CD4-positive, CD25-positive, alpha-beta regulatory T cell (primary cell): ENCODE results near the gene MPPE1. TPM values are rescaled to one million over a fixed set of nuclear protein-coding genes. Genes with fewer than 3 reads are reported as not detected.
"Not testable (repeated sequence)": the region's sequence is repeated elsewhere in the genome, so short reads cannot be mapped to it uniquely, and the experiment has no call there.

Experiments
- ATAC-seq, 2 donors: fragments of 150-1000 bp; cut with Tn5 transposase; one replicate each; pipeline ENCODE4 v1.10.0; 2021; ENCODE audit warnings: low read depth in 2 of 2, moderate number of reproducible peaks in 2 of 2, moderate library complexity in 1 of 2
- DNase-seq, 3 donors: peaks; one replicate each; pipeline versions ENCODE4 v3.0.0 to v3.0.0-alpha.2; 2012 to 2022; ENCODE audit warnings: mixed read lengths in 1 of 3
- H3K27ac ChIP-seq: one replicate; pipeline ENCODE4 v1.7.0; 2013; ENCODE audit warnings: mild to moderate bottlenecking, low read length; ENCODE audit not compliant: insufficient read depth, poor library complexity, severe bottlenecking
- H3K27me3 ChIP-seq: one replicate; pipeline ENCODE4 v1.7.0; 2013; ENCODE audit warnings: low read length; ENCODE audit not compliant: control insufficient read depth, insufficient read depth
- H3K36me3 ChIP-seq: one replicate; pipeline ENCODE4 v1.7.0; 2013; ENCODE audit warnings: mild to moderate bottlenecking, low read length, moderate library complexity; ENCODE audit not compliant: control insufficient read depth, insufficient read depth
- H3K4me1 ChIP-seq: 2 replicates; pipeline ENCODE4 v1.7.0; 2013; ENCODE audit warnings: mild to moderate bottlenecking, low read length; ENCODE audit not compliant: insufficient read depth, control insufficient read depth, poor library complexity, severe bottlenecking
- H3K4me3 ChIP-seq: one replicate; pipeline ENCODE4 v1.7.0; 2013; ENCODE audit warnings: low read depth, mild to moderate bottlenecking, low read length, moderate library complexity
- H3K9me3 ChIP-seq, 2 experiments: 1 replicate in 1 of 2; 2 replicates in 1 of 2; pipeline ENCODE4 v1.7.0; 2013; ENCODE audit warnings: low read length in 2 of 2, mild to moderate bottlenecking in 1 of 2, moderate library complexity in 1 of 2; ENCODE audit not compliant: control insufficient read depth in 2 of 2
- H3K27ac Mint-ChIP-seq, 3 donors: one replicate each; pipeline ENCODE4 v1.8.0; 2020 to 2022; ENCODE audit warnings: mild to moderate bottlenecking in 3 of 3, mixed read lengths in 3 of 3, moderate library complexity in 2 of 3
- H3K27me3 Mint-ChIP-seq: one replicate; pipeline ENCODE4 v1.8.0; 2022; ENCODE audit warnings: mild to moderate bottlenecking, mixed read lengths
- H3K36me3 Mint-ChIP-seq: one replicate; pipeline ENCODE4 v1.8.0; 2020; ENCODE audit warnings: mixed read lengths
- H3K4me1 Mint-ChIP-seq, 4 donors: one replicate each; pipeline ENCODE4 v1.8.0; 2020 to 2022; ENCODE audit warnings: mixed read lengths in 4 of 4, mild to moderate bottlenecking in 1 of 4
- H3K4me3 Mint-ChIP-seq, 4 donors: one replicate each; pipeline ENCODE4 v1.8.0; 2020 to 2022; ENCODE audit warnings: mild to moderate bottlenecking in 4 of 4, mixed read lengths in 4 of 4, moderate library complexity in 3 of 4
- H3K9me3 Mint-ChIP-seq, 7 donors: one replicate each; pipeline ENCODE4 v1.8.0; 2020 to 2022; ENCODE audit warnings: mixed read lengths in 7 of 7, mild to moderate bottlenecking in 3 of 7, moderate library complexity in 2 of 7
- polyA plus RNA-seq, 4 donors: library from polyadenylated mRNA; unstranded; fragments of 300-500 nt; fragmentation: Illumina TruSeq; gene quantifications; one replicate each; pipeline ENCODE4 v1.2.3, GENCODE V29; 2021
- total RNA-seq: library from RNA; stranded (reverse); gene quantifications from one replicate; pipeline ENCODE4 v1.2.3, GENCODE V29; 2022

Gene MPPE1
- total and polyA plus RNA-seq, 5 donors from 2014 or later, result 40.9 to 97.4 (median 59.6) TPM

GRCh38 chr18:11948852-11949523 is 40.9 kb upstream of the MPPE1 start:
- H3K27ac Mint-ChIP-seq, result peak overlapping the region in 1 of 3 donors; percentile 32
- H3K4me3 ChIP-seq, result no peak overlapping the region
- peaks cover 0 to 1% (median 0%) of the 10 kb centered on the region in 7 donors for H3K9me3 Mint-ChIP-seq

GRCh38 chr18:11947214-11948191 is 39.4 kb upstream of the MPPE1 start:
- Histone ChIP-seq H3K27me3 (no peaks in the 10 kb centered on the region), H3K27ac (no peak overlapping the region), H3K4me1 (peaks cover 12% of the 10 kb centered on the region), H3K4me3 (peak overlapping the region; percentile 66), H3K9me3 (no peaks in the 10 kb centered on the region), H3K36me3 (no peaks in the 10 kb centered on the region)
- Mint-ChIP-seq H3K27me3 (peaks cover 5% of the 10 kb centered on the region), H3K36me3 (no peaks in the 10 kb centered on the region), H3K9me3 (peaks cover 0 to 1% (median 0%) of the 10 kb centered on the region in 7 donors), H3K27ac (peak overlapping the region; percentile 86 to 89 (median 87)), H3K4me3 (peak overlapping the region; percentile 80 to 90 (median 84)), H3K4me1 (peaks cover 4 to 14% (median 5%) of the 10 kb centered on the region in 4 donors)
- ATAC-seq (peak; percentile 84 to 87), DNase-seq (peak; percentile 14 to 95 (median 69))

More at GRCh38 chr18:11948852-11949523, 40.9 kb upstream of the MPPE1 start:
- no peak overlapping the region for H3K27ac ChIP-seq
- no peaks in the 10 kb centered on the region for H3K36me3 ChIP-seq
- Mint-ChIP-seq H3K27me3 (no peaks in the 10 kb centered on the region), H3K36me3 (no peaks in the 10 kb centered on the region), H3K4me3 (no peak overlapping the region), H3K4me1 (peaks cover 4 to 14% (median 5%) of the 10 kb centered on the region in 4 donors)
- ATAC-seq (no peak), DNase-seq (no peak)
- peaks cover 12% of the 10 kb centered on the region for H3K4me1 ChIP-seq
- no peaks in the 10 kb centered on the region for H3K27me3 ChIP-seq
- no peaks in the 10 kb centered on the region for H3K9me3 ChIP-seq

GRCh38 chr18:11946756-11947155 is 38.6 kb upstream of the MPPE1 start:
- peaks cover 12% of the 10 kb centered on the region for H3K4me1 ChIP-seq
- Mint-ChIP-seq H3K27me3 (peaks cover 10% of the 10 kb centered on the region), H3K9me3 (peaks cover 0 to 1% (median 0%) of the 10 kb centered on the region in 7 donors), H3K36me3 (no peaks in the 10 kb centered on the region), H3K4me3 (peak overlapping the region; percentile 64 to 86 (median 80)), H3K27ac (peak overlapping the region in 2 of 3 donors; percentile 16 to 87), H3K4me1 (peaks cover 4 to 14% (median 5%) of the 10 kb centered on the region in 4 donors)
- no peaks in the 10 kb centered on the region for H3K9me3 ChIP-seq
- H3K4me3 ChIP-seq, result peak overlapping the region; percentile 66
- H3K27me3 ChIP-seq, result no peaks in the 10 kb centered on the region
- H3K27ac ChIP-seq, result no peak overlapping the region
- no peak for ATAC-seq
- DNase-seq, result no peak
- no peaks in the 10 kb centered on the region for H3K36me3 ChIP-seq

GRCh38 chr18:11945834-11946659 is 37.9 kb upstream of the MPPE1 start:
- ATAC-seq, result not testable (repeated sequence)

GRCh38 chr18:11944786-11945185 is 36.7 kb upstream of the MPPE1 start:
- H3K27me3 Mint-ChIP-seq, result peaks cover 10% of the 10 kb centered on the region
- Histone ChIP-seq H3K36me3 (no peaks in the 10 kb centered on the region), H3K4me3 (no peak overlapping the region), H3K4me1 (peaks cover 12% of the 10 kb centered on the region), H3K27ac (no peak overlapping the region), H3K9me3 (no peaks in the 10 kb centered on the region), H3K27me3 (no peaks in the 10 kb centered on the region)
- H3K4me3 Mint-ChIP-seq, result no peak overlapping the region
- no peak overlapping the region for H3K27ac Mint-ChIP-seq
- peaks cover 4 to 14% (median 5%) of the 10 kb centered on the region in 4 donors for H3K4me1 Mint-ChIP-seq
- DNase-seq (no peak), ATAC-seq (no peak)
- H3K36me3 Mint-ChIP-seq, result no peaks in the 10 kb centered on the region
- H3K9me3 Mint-ChIP-seq, result peaks cover 0 to 1% (median 0%) of the 10 kb centered on the region in 7 donors

More at GRCh38 chr18:11945834-11946659, 37.9 kb upstream of the MPPE1 start:
- not testable (repeated sequence) for H3K27me3 Mint-ChIP-seq, H3K9me3 ChIP-seq, H3K27me3 ChIP-seq, H3K27ac ChIP-seq, DNase-seq, H3K36me3 Mint-ChIP-seq, H3K9me3 Mint-ChIP-seq, H3K4me3 ChIP-seq, H3K36me3 ChIP-seq
- Mint-ChIP-seq H3K4me3 (peak overlapping the region in 2 of 4 donors; percentile 64 to 65), H3K27ac (peak overlapping the region in 1 of 3 donors; percentile 16), H3K4me1 (peaks cover 4 to 14% (median 5%) of the 10 kb centered on the region in 4 donors)
- H3K4me1 ChIP-seq, result peaks cover 12% of the 10 kb centered on the region

- H3K36me3 ChIP-seq, result no peaks in the 10 kb centered on the region
- Mint-ChIP-seq H3K4me1 (peaks cover 4 to 14% (median 5%) of the 10 kb centered on the region in 4 donors), H3K27ac (no peak overlapping the region), H3K9me3 (no peaks in the 10 kb centered on the region), H3K4me3 (no peak overlapping the region), H3K36me3 (no peaks in the 10 kb centered on the region), H3K27me3 (peaks cover 10% of the 10 kb centered on the region)
- no peaks in the 10 kb centered on the region for H3K9me3 ChIP-seq
- no peak for ATAC-seq
- no peak for DNase-seq
- no peak overlapping the region for H3K27ac ChIP-seq
- peaks cover 12% of the 10 kb centered on the region for H3K4me1 ChIP-seq
- H3K4me3 ChIP-seq, result no peak overlapping the region
- H3K27me3 ChIP-seq, result no peaks in the 10 kb centered on the region
These were observed 36.1 kb upstream of the MPPE1 start for GRCh38 chr18:11944252-11944651.

GRCh38 chr18:11943551-11943950 is 35.4 kb upstream of the MPPE1 start:
- H3K4me3 Mint-ChIP-seq, result no peak overlapping the region
- ATAC-seq, result no peak
- Histone ChIP-seq H3K27me3 (no peaks in the 10 kb centered on the region), H3K4me3 (no peak overlapping the region), H3K9me3 (no peaks in the 10 kb centered on the region), H3K36me3 (no peaks in the 10 kb centered on the region), H3K27ac (no peak overlapping the region), H3K4me1 (peaks cover 12% of the 10 kb centered on the region)
- no peaks in the 10 kb centered on the region for H3K36me3 Mint-ChIP-seq
- peaks cover 10% of the 10 kb centered on the region for H3K27me3 Mint-ChIP-seq
- DNase-seq, result peak in 1 of 3 donors; percentile 27
- peak overlapping the region in 1 of 3 donors; percentile 26 for H3K27ac Mint-ChIP-seq
- H3K4me1 Mint-ChIP-seq, result peaks cover 4 to 14% (median 5%) of the 10 kb centered on the region in 4 donors
- no peaks in the 10 kb centered on the region for H3K9me3 Mint-ChIP-seq
